GM19372 (cell line): ENCODE measurements around the gene OVCA2.

Experiments used
- ATAC-seq: cut with Tn5 transposase; IDR thresholded peaks from one replicate; pipeline ENCODE4 v1.9.1; 2021; ENCODE audit warnings: mild to moderate bottlenecking, low read depth, moderate library complexity; ENCODE audit not compliant: unreplicated experiment

Gene OVCA2

DNA sequence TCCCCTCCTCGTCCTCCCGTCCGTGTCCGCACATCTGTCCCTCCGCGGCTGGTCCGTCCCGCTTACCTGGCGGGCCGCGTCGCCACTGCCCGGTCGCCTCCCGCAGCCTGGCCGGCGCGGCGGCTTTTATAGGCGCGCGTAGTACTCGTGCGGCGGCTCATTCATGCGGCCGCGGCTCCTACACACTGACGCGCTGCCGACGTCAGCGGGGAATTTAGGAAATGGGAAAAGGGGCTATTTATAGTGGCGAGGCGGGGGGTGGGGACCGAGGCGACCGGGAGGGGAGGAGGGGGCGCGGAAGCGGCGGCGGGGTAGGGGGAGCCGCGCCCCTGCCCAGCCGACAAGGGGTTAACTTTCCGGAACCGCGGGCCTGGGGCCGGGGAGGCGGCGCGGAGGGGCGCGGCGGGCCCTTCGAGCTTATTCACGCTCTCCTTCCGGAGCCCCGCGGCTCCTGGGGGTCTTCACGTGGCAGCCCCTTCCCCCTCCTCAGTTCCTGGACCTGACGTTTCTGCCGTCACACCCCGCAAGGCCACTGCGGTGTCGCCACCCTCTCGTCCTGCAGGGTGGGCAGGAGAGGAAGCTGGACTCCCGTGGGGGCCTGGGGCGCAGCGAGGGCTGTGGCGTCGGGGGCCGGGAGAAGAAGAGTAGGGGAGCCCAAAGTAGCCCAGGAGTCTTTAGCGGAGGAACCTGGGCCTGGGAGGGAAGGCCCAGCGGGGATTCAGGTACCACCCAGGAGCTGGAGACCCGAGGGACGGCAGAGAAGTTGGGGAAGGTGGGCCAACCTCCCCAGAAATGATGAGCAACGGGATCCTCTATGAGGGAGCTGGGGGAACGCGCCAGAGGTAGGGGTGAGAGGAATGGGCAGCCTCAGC is 9.5 kb downstream of the OVCA2 start:
- no peak for ATAC-seq

DNA sequence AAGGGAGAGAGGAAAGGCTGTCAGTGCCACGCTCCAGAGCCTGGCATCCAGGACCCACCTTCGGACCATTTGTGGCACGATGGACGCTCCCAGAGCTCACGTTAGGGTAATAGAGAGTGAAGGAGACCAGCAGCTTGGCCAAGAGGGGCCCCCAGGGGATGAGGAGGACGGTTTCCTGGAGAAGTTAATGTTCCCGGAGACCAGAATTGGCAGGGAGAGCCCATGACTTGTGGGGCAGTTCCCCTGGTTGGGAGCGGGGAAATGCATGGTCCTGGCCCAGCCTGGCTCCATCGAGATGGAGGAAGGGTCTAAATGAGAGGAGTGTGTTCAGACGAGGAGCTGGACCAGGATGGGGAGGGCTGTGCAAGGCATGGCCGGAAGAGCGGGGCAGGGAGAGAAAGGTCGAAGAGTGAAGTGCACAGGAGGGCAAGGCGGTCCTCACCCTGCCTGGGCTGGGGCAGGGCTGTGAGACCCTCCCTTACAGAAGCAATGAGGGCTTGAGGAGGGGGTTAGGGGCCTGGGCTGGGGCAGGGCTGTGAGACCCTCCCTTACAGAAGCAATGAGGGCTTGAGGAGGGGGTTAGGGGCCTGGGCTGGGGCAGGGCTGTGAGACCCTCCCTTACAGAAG is 10.2 kb downstream of the OVCA2 start:
- no peak for ATAC-seq

DNA sequence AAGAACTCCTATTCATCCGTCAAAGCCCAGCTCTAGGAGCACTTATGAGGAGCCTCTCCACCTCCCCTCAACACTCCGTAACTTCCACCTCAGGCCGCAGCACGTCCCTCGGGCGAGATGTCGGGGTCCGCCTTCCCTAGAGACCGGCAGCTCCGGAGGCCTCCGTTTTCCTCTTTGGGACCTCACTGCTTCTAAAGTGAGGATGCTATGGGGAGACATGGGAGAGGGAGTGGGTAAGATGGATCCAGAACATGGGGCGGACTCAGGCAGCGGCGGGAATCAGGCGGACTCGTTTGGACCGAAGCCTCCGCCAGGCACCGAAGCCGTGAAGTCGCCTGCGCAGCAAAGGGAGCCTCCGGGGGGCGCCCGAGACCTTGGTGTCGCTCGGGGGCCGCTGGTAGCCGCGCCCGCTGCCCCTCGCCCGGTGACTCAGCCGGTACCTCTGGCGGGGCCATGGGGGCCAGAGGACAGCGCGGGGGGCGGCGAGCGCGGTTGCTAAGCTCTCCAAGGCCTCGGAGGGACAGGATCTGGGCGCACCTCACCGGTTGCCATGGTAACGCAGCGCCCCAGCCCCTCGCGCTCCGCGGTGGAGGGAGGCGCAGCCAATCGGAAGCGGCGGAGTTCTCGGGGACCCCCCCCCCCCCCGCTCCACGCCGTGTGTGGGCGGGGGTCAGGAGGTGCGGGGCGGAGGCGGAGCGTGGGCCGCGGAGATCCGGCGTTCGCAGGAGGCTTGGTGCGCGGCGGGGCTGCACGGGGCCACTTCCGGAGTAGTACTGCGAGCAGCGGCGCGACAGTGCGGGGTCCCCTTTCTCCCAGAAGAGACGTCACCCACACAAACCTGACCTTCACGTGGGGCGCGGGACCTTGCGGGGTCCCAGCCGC is 11.8 kb downstream of the OVCA2 start:
- ATAC-seq = no peak

DNA sequence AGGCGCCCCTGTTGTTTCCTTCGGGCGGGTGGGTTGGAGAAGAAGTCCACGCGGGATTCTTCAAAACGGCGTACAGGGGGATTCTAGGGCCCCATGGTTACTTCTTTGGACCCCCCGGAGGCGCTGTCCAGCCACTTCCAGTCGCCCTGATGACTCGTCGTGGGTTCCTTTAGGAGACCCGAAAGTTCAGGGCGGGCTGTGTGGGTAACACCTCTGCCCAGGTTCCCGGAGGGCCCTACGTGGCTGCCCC is 12.4 kb downstream of the OVCA2 start:
- ATAC-seq = no peak

GRCh38 chr17:2054512-2055291 is 12.9 kb downstream of the OVCA2 start, which contains the start of gene HIC1:
HIC1 (plus strand) TSS chr17:2055103; CDS start chr17:2056691, 1,588 bp downstream.
- ATAC-seq = no peak

- ATAC-seq = no peak
Measured at GRCh38 chr17:2055292-2056205, 13.7 kb downstream of the OVCA2 start.

GRCh38 chr17:2056206-2057174 is 14.7 kb downstream of the OVCA2 start:
- no peak for ATAC-seq

GRCh38 chr17:2057175-2057759 is 15.4 kb downstream of the OVCA2 start:
- ATAC-seq = no peak

DNA sequence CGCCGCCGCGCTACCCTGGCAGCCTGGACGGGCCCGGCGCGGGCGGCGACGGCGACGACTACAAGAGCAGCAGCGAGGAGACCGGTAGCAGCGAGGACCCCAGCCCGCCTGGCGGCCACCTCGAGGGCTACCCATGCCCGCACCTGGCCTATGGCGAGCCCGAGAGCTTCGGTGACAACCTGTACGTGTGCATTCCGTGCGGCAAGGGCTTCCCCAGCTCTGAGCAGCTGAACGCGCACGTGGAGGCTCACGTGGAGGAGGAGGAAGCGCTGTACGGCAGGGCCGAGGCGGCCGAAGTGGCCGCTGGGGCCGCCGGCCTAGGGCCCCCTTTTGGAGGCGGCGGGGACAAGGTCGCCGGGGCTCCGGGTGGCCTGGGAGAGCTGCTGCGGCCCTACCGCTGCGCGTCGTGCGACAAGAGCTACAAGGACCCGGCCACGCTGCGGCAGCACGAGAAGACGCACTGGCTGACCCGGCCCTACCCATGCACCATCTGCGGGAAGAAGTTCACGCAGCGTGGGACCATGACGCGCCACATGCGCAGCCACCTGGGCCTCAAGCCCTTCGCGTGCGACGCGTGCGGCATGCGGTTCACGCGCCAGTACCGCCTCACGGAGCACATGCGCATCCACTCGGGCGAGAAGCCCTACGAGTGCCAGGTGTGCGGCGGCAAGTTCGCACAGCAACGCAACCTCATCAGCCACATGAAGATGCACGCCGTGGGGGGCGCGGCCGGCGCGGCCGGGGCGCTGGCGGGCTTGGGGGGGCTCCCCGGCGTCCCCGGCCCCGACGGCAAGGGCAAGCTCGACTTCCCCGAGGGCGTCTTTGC is 16.2 kb downstream of the OVCA2 start:
- no peak for ATAC-seq

GRCh38 chr17:2058586-2059546 is 17.0 kb downstream of the OVCA2 start:
- no peak for ATAC-seq

- ATAC-seq = no peak
Measured at GRCh38 chr17:2059547-2060384, 17.9 kb downstream of the OVCA2 start.

- no peak for ATAC-seq
Measured at GRCh38 chr17:2060385-2060658, 18.5 kb downstream of the OVCA2 start.

DNA sequence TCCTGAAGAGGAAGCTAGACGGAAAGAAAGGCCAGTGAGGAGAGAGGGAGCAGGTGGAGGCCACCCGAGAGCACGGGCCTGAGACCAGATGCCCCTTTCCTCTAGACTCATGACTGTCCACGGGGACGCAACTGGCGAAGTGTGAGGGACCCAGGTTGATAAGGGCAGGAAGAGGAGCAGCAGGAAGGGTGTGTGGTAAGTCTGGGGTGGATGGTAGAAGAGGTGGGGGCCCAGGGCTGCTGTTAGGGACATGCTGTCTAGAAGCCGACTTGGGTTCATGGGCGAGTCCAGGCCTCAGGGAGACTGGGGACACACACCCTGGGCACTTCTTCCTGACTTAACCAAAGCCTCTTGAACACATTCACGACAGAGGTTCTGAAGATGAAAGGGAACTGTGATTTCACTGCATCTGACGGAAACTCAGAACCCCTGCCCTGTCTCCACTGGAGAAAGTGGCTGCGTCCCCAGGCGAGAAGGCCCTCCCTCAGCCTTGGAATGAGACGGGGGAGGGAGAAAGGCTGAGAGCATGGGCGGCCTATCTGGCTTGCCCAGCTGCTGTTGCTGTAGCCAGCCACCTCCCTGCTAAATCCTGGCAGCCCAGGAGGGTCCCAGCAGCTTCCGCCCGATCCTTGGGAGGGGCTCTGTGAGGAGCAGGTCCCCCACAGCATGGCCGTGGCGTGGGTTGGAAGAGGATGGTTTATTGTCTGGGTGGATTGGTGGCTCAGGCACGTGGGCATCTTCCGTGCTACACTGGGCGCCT is 19.0 kb downstream of the OVCA2 start:
- ATAC-seq = no peak

GRCh38 chr17:2061441-2061958 is 19.7 kb downstream of the OVCA2 start:
- ATAC-seq = no peak
